Gastrocnemius medialis (tissue), 4 donors: ENCODE measurements around the gene TCF4. TPM values are rescaled to one million over a fixed set of nuclear protein-coding genes. Genes with fewer than 3 reads are reported as not detected.

Experiments used
- ATAC-seq, 2 donors: fragments of 150-250 bp; one replicate each; pipeline ENCODE4 v1.9.1; 2016
- DNase-seq, 2 donors: peaks; one replicate each; pipeline ENCODE4 v3.0.0-alpha.2; 2019
- H3K27ac ChIP-seq, 4 donors: fragments of 200-600 bp; sonication (generic); 1 replicate in 1 of 4; 2 replicates in 3 of 4; pipeline ENCODE4 v1.5.1; 2016 to 2018; ENCODE audit warnings: mild to moderate bottlenecking in 2 of 4, moderate library complexity in 1 of 4
- H3K27me3 ChIP-seq, 3 donors: fragments of 200-600 bp; sonication (generic) in 2 of 3; 1 replicate in 1 of 3; 2 replicates in 2 of 3; pipeline versions ENCODE4 v1.5.1 to v1.6.0; 2016 to 2019; ENCODE audit warnings: mild to moderate bottlenecking in 1 of 3, moderate library complexity in 1 of 3
- H3K36me3 ChIP-seq, 2 donors: fragments of 200-600 bp; sonication (generic) in 1 of 2; one replicate each; pipeline ENCODE4 v1.5.1; 2017 to 2018
- H3K4me1 ChIP-seq, 2 donors: fragments of 200-600 bp; sonication (generic) in 1 of 2; one replicate each; pipeline ENCODE4 v1.5.1; 2016 to 2017; ENCODE audit warnings: mild to moderate bottlenecking in 2 of 2
- H3K4me3 ChIP-seq, 4 donors: fragments of 200-600 bp; sonication (generic) in 3 of 4; 1 replicate in 1 of 4; 2 replicates in 3 of 4; pipeline ENCODE4 v1.5.1; 2016 to 2019; ENCODE audit warnings: mild to moderate bottlenecking in 2 of 4
- H3K9me3 ChIP-seq, 3 donors: fragments of 200-600 bp; sonication (generic) in 2 of 3; 1 replicate in 1 of 3; 2 replicates in 2 of 3; pipeline ENCODE4 v1.5.1; 2016 to 2019
- POLR2A ChIP-seq, 2 donors: fragments of 450-650 bp; IDR thresholded peaks; one replicate each; pipeline ENCODE4 v1.6.1; 2017; ENCODE audit warnings: antibody characterized with exemption in 2 of 2, mild to moderate bottlenecking in 2 of 2, moderate library complexity in 2 of 2
- in situ Hi-C, 4 donors: fragments of 200-750 bp; cut with MboI; loops; one replicate each; pipeline versions ENCODE4 v1.15.0 to v1.8.0; 2017; ENCODE audit warnings: low sequenced_read_pairs in 4 of 4
- intact Hi-C: fragments of 100-400 bp; cut with DNase I; formaldehyde crosslinking; loops from one replicate; pipeline ENCODE4 v1.15.1; 2023; ENCODE audit warnings: low total_unique reads
- total RNA-seq, 4 donors: library from RNA; depleted of rRNA; stranded (reverse); fragments of >200 nt; gene quantifications; one replicate each; pipeline versions ENCODE4 v1.1.0 to v1.2.3, GENCODE V29; 2016
- TF ChIP-seq, protein P1 (sequence below), 5 experiments: fragments of 450-650 bp in 3 of 5; fragments of 200-600 bp in 2 of 5; sonication (generic) in 2 of 5; IDR thresholded peaks in 4 of 5; conservative IDR thresholded peaks in 1 of 5; 1 replicate in 4 of 5; 2 replicates in 1 of 5; pipeline ENCODE4 v1.5.1; 2016 to 2019; ENCODE audit warnings: antibody characterized with exemption in 5 of 5, mild to moderate bottlenecking in 3 of 5, moderate library complexity in 3 of 5

TCF4 gene
- total RNA-seq, 4 donors from 2014 or later: 40.3 to 60.6 (median 53.6) TPM

DNA sequence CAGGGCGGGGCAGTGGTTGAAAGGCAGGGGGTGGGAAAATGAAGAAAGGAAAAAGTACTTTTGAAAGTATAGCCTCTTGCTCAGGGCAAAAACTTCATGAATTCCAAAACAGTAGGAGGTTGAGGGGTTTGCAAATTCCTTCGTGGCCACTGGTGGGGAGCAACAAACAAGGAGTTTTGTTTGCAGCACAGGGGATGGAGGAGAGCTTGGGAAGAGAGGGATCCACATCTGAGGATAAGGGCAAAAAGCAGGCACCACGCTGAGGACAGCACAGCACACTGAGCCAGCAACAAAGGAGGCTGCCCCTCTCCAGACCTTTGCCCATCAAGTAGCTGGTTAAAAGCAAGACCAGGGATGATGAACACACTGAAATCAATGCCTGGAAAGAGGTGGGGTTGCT, 148.9 kb downstream of the TCF4 start:
- Histone ChIP-seq H3K4me3 (no peak overlapping the region), H3K4me1 (peaks cover 26 to 39% of the 10 kb centered on the region in 2 donors), H3K27me3 (no peaks in the 10 kb centered on the region), H3K9me3 (no peaks in the 10 kb centered on the region), H3K36me3 (no peaks in the 10 kb centered on the region), H3K27ac (no peak overlapping the region)
- no peak for DNase-seq
- in situ Hi-C loops: no loop called here
- no peak for TF ChIP-seq POLR2A (IDR thresholded peaks at IDR 0.05)
- TF ChIP-seq, protein P1, sequence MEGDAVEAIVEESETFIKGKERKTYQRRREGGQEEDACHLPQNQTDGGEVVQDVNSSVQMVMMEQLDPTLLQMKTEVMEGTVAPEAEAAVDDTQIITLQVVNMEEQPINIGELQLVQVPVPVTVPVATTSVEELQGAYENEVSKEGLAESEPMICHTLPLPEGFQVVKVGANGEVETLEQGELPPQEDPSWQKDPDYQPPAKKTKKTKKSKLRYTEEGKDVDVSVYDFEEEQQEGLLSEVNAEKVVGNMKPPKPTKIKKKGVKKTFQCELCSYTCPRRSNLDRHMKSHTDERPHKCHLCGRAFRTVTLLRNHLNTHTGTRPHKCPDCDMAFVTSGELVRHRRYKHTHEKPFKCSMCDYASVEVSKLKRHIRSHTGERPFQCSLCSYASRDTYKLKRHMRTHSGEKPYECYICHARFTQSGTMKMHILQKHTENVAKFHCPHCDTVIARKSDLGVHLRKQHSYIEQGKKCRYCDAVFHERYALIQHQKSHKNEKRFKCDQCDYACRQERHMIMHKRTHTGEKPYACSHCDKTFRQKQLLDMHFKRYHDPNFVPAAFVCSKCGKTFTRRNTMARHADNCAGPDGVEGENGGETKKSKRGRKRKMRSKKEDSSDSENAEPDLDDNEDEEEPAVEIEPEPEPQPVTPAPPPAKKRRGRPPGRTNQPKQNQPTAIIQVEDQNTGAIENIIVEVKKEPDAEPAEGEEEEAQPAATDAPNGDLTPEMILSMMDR (IDR thresholded peaks at IDR 0.05 in 4 of 5, conservative IDR thresholded peaks at IDR 0.05 in 1 of 5): no peak
- intact Hi-C loops: no loop called here
- ATAC-seq: no peak

DNA sequence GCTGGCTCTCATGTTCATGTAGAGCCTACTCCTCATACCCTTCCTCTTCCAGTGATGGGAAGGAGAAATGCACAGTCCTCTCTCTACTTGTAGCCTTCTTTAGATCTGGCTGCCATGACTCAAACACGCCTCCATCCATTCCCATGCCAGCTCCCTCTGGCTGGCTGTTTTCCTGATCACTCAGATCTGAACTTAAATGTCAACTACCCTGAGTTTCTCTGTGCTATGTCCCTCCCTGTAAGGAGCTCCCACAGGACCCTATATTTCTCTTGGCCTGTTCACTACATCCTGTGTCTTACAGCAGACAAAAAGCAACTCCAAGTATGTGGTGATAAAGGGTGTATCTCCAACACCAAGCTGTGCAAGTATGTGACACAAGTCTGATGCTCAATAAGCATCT, 152.4 kb downstream of the TCF4 start:
- intact Hi-C loops (no loop called here), in situ Hi-C loops (no loop called here)
- TF ChIP-seq, protein P1 (IDR thresholded peaks at IDR 0.05 in 4 of 5, conservative IDR thresholded peaks at IDR 0.05 in 1 of 5): no peak
- no peak for TF ChIP-seq POLR2A (IDR thresholded peaks at IDR 0.05)
- ATAC-seq (peak in 1 of 2 donors; percentile 34), DNase-seq (no peak)
- Histone ChIP-seq H3K27ac (no peak overlapping the region), H3K36me3 (no peaks in the 10 kb centered on the region), H3K27me3 (no peaks in the 10 kb centered on the region), H3K9me3 (no peaks in the 10 kb centered on the region), H3K4me1 (peaks cover 21 to 41% of the 10 kb centered on the region in 2 donors), H3K4me3 (no peak overlapping the region)

DNA sequence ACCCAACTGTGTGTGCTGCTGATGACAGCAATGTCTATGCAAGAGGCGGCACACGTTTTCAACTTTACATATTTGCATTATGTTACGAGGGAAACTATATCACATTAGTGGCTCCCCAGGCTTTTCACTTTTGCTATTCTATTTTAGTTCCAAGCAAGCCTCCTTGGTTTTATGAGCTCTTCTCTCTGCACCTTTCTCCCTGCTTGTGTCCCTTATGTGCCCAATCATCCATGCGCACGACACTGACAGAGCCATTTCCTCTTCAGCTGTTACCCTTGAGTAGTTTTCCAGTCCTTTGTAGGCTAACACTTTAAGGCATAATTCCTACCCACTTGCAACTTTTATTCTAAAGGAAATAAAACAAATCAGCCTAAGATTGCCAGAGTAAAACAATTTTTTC, 154.3 kb downstream of the TCF4 start:
- Histone ChIP-seq H3K36me3 (no peaks in the 10 kb centered on the region), H3K27me3 (no peaks in the 10 kb centered on the region), H3K4me3 (no peak overlapping the region), H3K27ac (peak overlapping the region in 2 of 4 donors; percentile 3 to 56), H3K4me1 (peaks cover 29 to 47% of the 10 kb centered on the region in 2 donors), H3K9me3 (no peaks in the 10 kb centered on the region)
- DNase-seq: no peak
- intact Hi-C loops: no loop called here
- ATAC-seq: no peak
- in situ Hi-C loops: no loop called here
- TF ChIP-seq, protein P1 (IDR thresholded peaks at IDR 0.05 in 4 of 5, conservative IDR thresholded peaks at IDR 0.05 in 1 of 5): no peak
- no peak for TF ChIP-seq POLR2A (IDR thresholded peaks at IDR 0.05)

DNA sequence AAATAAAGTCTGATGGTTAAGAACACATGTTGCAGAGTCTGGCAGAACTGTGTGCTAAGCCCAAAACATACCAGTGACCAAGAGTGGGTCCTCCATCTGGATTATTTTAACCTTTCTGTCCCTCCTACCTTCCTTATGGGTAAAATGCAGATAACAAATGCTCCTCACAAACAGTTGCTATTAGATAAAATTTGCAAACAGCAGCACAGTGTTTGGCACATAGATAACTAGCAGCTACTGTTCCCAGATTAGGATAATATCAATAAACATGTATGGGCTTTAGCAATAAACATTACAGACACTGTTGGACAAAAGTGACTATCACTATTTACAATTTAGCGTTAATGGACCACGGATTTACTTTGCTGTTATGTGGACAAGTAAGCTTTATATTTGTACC, 154.9 kb downstream of the TCF4 start:
- Histone ChIP-seq H3K9me3 (no peaks in the 10 kb centered on the region), H3K27me3 (no peaks in the 10 kb centered on the region), H3K27ac (peak overlapping the region in 3 of 4 donors; percentile 3 to 56 (median 20)), H3K4me3 (no peak overlapping the region), H3K36me3 (no peaks in the 10 kb centered on the region), H3K4me1 (peaks cover 29 to 47% of the 10 kb centered on the region in 2 donors)
- no peak for TF ChIP-seq POLR2A (IDR thresholded peaks at IDR 0.05)
- TF ChIP-seq, protein P1 (IDR thresholded peaks at IDR 0.05 in 4 of 5, conservative IDR thresholded peaks at IDR 0.05 in 1 of 5): no peak
- ATAC-seq (no peak), DNase-seq (no peak)
- intact Hi-C loops: no loop called here
- in situ Hi-C loops: no loop called here
